HepG2 (cell line): ENCODE data around the gene ZNF563. TPM values are rescaled to one million over a fixed set of nuclear protein-coding genes. Genes with fewer than 3 reads are reported as not detected.

Experiments used
- CREBL2 ChIP-seq: sonication (generic); formaldehyde crosslinking; IDR thresholded peaks from 2 replicates; pipeline ENCODE4 v1.8.1; 2023; ENCODE audit warnings: missing genetic modification reagents, mild to moderate bottlenecking, borderline replicate concordance
- CREM ChIP-seq, 2 experiments: sonication (generic) in 1 of 2; formaldehyde crosslinking in 1 of 2; IDR thresholded peaks; 2 replicates each; pipeline versions ENCODE4 v1.4.0 to v1.6.1; 2016 to 2020; ENCODE audit warnings: antibody characterized with exemption in 1 of 2, mild to moderate bottlenecking in 1 of 2, missing genetic modification reagents in 1 of 2
- DNMT1 ChIP-seq: sonication (generic); formaldehyde crosslinking; IDR thresholded peaks from 2 replicates; pipeline ENCODE4 v1.5.1; 2020; ENCODE audit warnings: mild to moderate bottlenecking, missing genetic modification reagents
- EEA1 ChIP-seq: sonication (generic); formaldehyde crosslinking; IDR thresholded peaks from 2 replicates; pipeline ENCODE4 v1.5.1; 2020; ENCODE audit warnings: mild to moderate bottlenecking, missing genetic modification reagents, borderline replicate concordance
- FOXM1 ChIP-seq: sonication (generic); formaldehyde crosslinking; IDR thresholded peaks from 2 replicates; pipeline ENCODE4 v1.5.0; 2020; ENCODE audit warnings: missing genetic modification reagents
- HDAC2 ChIP-seq: sonication (generic); formaldehyde crosslinking; IDR thresholded peaks from 2 replicates; pipeline ENCODE4 v1.4.0; 2020; ENCODE audit warnings: missing genetic modification reagents
- KDM5B ChIP-seq: sonication (generic); formaldehyde crosslinking; IDR thresholded peaks from 2 replicates; pipeline ENCODE4 v1.4.0; 2020; ENCODE audit warnings: missing genetic modification reagents, mild to moderate bottlenecking, borderline replicate concordance
- LCORL ChIP-seq, 2 experiments: fragments of 450-650 bp in 1 of 2; sonication (generic) in 1 of 2; formaldehyde crosslinking in 1 of 2; IDR thresholded peaks; 2 replicates each; pipeline versions ENCODE4 v1.5.0 to v1.6.1; 2017 to 2020; ENCODE audit warnings: antibody characterized with exemption in 1 of 2, missing genetic modification reagents in 1 of 2
- NCOA2 ChIP-seq: sonication (generic); formaldehyde crosslinking; IDR thresholded peaks from 2 replicates; pipeline ENCODE4 v1.8.0; 2022; ENCODE audit warnings: inconsistent platforms
- NFIC ChIP-seq: IDR thresholded peaks from 2 replicates; pipeline ENCODE4 v1.6.1; 2012; ENCODE audit warnings: mild to moderate bottlenecking, low read length, inconsistent platforms
- RXRB ChIP-seq: IDR thresholded peaks from 2 replicates; pipeline ENCODE4 v1.6.1; 2016; ENCODE audit warnings: borderline replicate concordance, missing genetic modification reagents, missing compliant biosample characterization
- SAP130 ChIP-seq: IDR thresholded peaks from 2 replicates; pipeline ENCODE4 v1.6.1; 2016; ENCODE audit warnings: low read depth
- SP1 ChIP-seq, 2 experiments: fragments of 450-650 bp in 1 of 2; sonication (generic) in 1 of 2; formaldehyde crosslinking in 1 of 2; IDR thresholded peaks; 2 replicates each; pipeline versions ENCODE4 v1.4.0 to v1.6.1; 2016 to 2020; ENCODE audit warnings: missing genetic modification reagents in 1 of 2
- SP140L ChIP-seq: sonication (generic); formaldehyde crosslinking; IDR thresholded peaks from 2 replicates; pipeline ENCODE4 v1.4.0; 2020; ENCODE audit warnings: missing genetic modification reagents, borderline replicate concordance
- SPEN ChIP-seq: sonication (generic); formaldehyde crosslinking; IDR thresholded peaks from 2 replicates; pipeline ENCODE4 v1.5.1; 2020; ENCODE audit warnings: low read depth, mild to moderate bottlenecking, missing genetic modification reagents
- TAF1 ChIP-seq: sonication (generic); formaldehyde crosslinking; IDR thresholded peaks from 2 replicates; pipeline ENCODE4 v1.4.0; 2020; ENCODE audit warnings: missing genetic modification reagents
- TEAD3 ChIP-seq: optimal IDR thresholded peaks from 2 replicates; pipeline ENCODE3; 2016; ENCODE audit warnings: borderline replicate concordance
- TIGD3 ChIP-seq: sonication (generic); formaldehyde crosslinking; IDR thresholded peaks from 2 replicates; pipeline ENCODE4 v1.5.1; 2020; ENCODE audit warnings: mild to moderate bottlenecking, missing genetic modification reagents, borderline replicate concordance
- ZNF33B ChIP-seq: sonication (generic); formaldehyde crosslinking; IDR thresholded peaks from 2 replicates; pipeline ENCODE4 v1.5.1; 2020; ENCODE audit warnings: mild to moderate bottlenecking, missing genetic modification reagents
- ZNF431 ChIP-seq: sonication (generic); formaldehyde crosslinking; IDR thresholded peaks from 2 replicates; pipeline ENCODE4 v1.9.0; 2022; ENCODE audit warnings: missing genetic modification reagents, low read depth, mild to moderate bottlenecking, borderline replicate concordance
- ZNF558 ChIP-seq: sonication (generic); formaldehyde crosslinking; IDR thresholded peaks from 2 replicates; pipeline ENCODE4 v1.9.0; 2022; ENCODE audit warnings: mild to moderate bottlenecking, missing genetic modification reagents, borderline replicate concordance
- ZNF574 ChIP-seq: sonication (generic); formaldehyde crosslinking; IDR thresholded peaks from 2 replicates; pipeline ENCODE4 v1.4.0; 2020; ENCODE audit warnings: missing genetic modification reagents
- ZNF792 ChIP-seq: IDR thresholded peaks from 2 replicates; pipeline ENCODE4 v1.6.1; 2016
- ZNF879 ChIP-seq: sonication (generic); formaldehyde crosslinking; IDR thresholded peaks from 2 replicates; pipeline ENCODE4 v1.8.1; 2023; ENCODE audit warnings: missing genetic modification reagents
- polyA plus RNA-seq, 8 experiments: library from polyadenylated mRNA; depleted of rRNA in 3 of 8; stranded (reverse) in 7 of 8; unstranded in 1 of 8; fragments of >200 nt; fragmentation: Illumina TruSeq in 4 of 8; extraction: Trizol in 4 of 8; gene quantifications; 2 replicates each; pipeline versions ENCODE4 v1.2.1 to v1.2.3, GENCODE V29; 2011 to 2016; ENCODE audit warnings: low read depth in 4 of 8, missing spikeins in 1 of 8, mixed read lengths in 1 of 8; ENCODE audit not compliant: insufficient read depth in 1 of 8
- total RNA-seq, 5 experiments: library from RNA; depleted of rRNA; stranded (reverse); fragments of >200 nt; fragmentation: Illumina TruSeq; extraction: Trizol; gene quantifications; 2 replicates each; pipeline ENCODE4 v1.2.3, GENCODE V29; 2016; ENCODE audit warnings: low read depth in 1 of 5
- TF ChIP-seq, protein P1 (sequence below): sonication (generic); formaldehyde crosslinking; IDR thresholded peaks from 2 replicates; pipeline ENCODE4 v1.4.0; 2020; ENCODE audit warnings: missing genetic modification reagents

ZNF563 gene
- total and polyA plus RNA-seq, 2 of the 13 experiments (the other 11 are each of a cell fraction or from before 2014, with no cell fraction given) = 7.5 to 19.5 TPM

DNA sequence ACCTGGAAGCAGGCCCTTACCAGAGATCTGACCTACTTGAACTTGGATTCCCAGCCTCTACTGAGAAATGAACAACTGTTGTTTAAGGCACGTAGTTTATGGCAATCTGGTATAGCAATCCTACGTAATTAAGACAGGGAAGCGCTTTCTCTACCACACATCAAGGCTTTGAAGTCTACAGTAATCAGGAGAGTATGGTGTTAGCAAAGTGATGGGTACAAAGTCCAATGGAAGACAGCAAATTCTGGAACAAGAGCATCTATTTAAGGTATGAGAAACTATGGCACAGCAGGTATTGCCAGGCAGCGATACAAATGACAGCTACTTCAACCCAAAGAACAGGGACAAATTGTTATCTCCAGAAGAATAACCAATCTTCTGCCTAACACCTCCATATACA, 3.1 kb downstream of the ZNF563 start (continued):
- no peak for TF ChIP-seq SP1 (IDR thresholded peaks at IDR 0.05)
- no peak for TF ChIP-seq SP1 (CRISPR knock-in tag; IDR thresholded peaks at IDR 0.05)
- no peak for TF ChIP-seq DNMT1 (CRISPR knock-in tag)
- TF ChIP-seq CREM (IDR thresholded peaks at IDR 0.05) = peak; percentile 39; the same call in 1 of the 2 replicates
- TF ChIP-seq CREM (CRISPR knock-in tag; IDR thresholded peaks at IDR 0.05) = no peak
- no peak for TF ChIP-seq TIGD3 (CRISPR knock-in tag)
- no peak for TF ChIP-seq KDM5B
- TF ChIP-seq ZNF33B (CRISPR knock-in tag) = no peak
- TF ChIP-seq RXRB (CRISPR knock-in tag) = peak; percentile 41; the same call in 1 of the 2 replicates
- peak; percentile 67 for TF ChIP-seq HDAC2 (CRISPR knock-in tag)
- TF ChIP-seq ZNF431 = no peak
- TF ChIP-seq SAP130 (CRISPR knock-in tag) = peak; percentile 80
- TF ChIP-seq ZNF558 (CRISPR knock-in tag) = no peak
- TF ChIP-seq LCORL (IDR thresholded peaks at IDR 0.05) = no peak
- no peak for TF ChIP-seq LCORL (CRISPR knock-in tag; IDR thresholded peaks at IDR 0.05)
- no peak for TF ChIP-seq EEA1 (CRISPR knock-in tag)
- no peak for TF ChIP-seq ZNF879 (CRISPR knock-in tag)
- TF ChIP-seq TEAD3 (CRISPR knock-in tag) = peak; percentile 61
- no peak for TF ChIP-seq CREBL2
- TF ChIP-seq, protein P1, sequence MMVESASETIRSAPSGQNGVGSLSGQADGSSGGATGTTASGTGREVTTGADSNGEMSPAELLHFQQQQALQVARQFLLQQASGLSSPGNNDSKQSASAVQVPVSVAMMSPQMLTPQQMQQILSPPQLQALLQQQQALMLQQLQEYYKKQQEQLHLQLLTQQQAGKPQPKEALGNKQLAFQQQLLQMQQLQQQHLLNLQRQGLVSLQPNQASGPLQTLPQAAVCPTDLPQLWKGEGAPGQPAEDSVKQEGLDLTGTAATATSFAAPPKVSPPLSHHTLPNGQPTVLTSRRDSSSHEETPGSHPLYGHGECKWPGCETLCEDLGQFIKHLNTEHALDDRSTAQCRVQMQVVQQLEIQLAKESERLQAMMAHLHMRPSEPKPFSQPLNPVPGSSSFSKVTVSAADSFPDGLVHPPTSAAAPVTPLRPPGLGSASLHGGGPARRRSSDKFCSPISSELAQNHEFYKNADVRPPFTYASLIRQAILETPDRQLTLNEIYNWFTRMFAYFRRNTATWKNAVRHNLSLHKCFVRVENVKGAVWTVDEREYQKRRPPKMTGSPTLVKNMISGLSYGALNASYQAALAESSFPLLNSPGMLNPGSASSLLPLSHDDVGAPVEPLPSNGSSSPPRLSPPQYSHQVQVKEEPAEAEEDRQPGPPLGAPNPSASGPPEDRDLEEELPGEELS (CRISPR knock-in tag) = 0 out of 2 replicates have a peak, but pooled peaks have one; percentile 55
- 0 out of 2 replicates have a peak, but pooled peaks have one; percentile 17 for TF ChIP-seq NCOA2
- 0 out of 2 replicates have a peak, but pooled peaks have one; percentile 50 for TF ChIP-seq ZNF792 (CRISPR knock-in tag)
- TF ChIP-seq SPEN (CRISPR knock-in tag) = no peak
- no peak for TF ChIP-seq ZNF574 (CRISPR knock-in tag)
- 0 out of 2 replicates have a peak, but pooled peaks have one; percentile 14 for TF ChIP-seq NFIC
- no peak for TF ChIP-seq FOXM1 (CRISPR knock-in tag)
- no peak for TF ChIP-seq SP140L
- no peak for TF ChIP-seq TAF1 (CRISPR knock-in tag)
